Mesenchymal stem cell (in vitro differentiated cells and primary cell): ENCODE results near the gene GCNT3.
A peak's percentile ranks its signal among the peaks of the same experiment; 100 is the strongest.
"Not testable (repeated sequence)": the region's sequence is repeated elsewhere in the genome, so short reads cannot be mapped to it uniquely, and the experiment has no call there.

ENCODE experiments used
- DNase-seq: peaks from one replicate; pipeline ENCODE4 v3.0.0-alpha.2; 2013
- H2AFZ ChIP-seq: one replicate; pipeline ENCODE4 v1.6.1; 2013; ENCODE audit warnings: low read depth, mild to moderate bottlenecking, control low read depth, inconsistent platforms, low read length, moderate library complexity
- H2AK5ac ChIP-seq: 2 replicates; pipeline ENCODE4 v1.6.1; 2013; ENCODE audit warnings: low read length, moderate library complexity, mild to moderate bottlenecking, inconsistent platforms; ENCODE audit not compliant: severe bottlenecking
- H2BK120ac ChIP-seq: one replicate; pipeline ENCODE4 v1.6.1; 2013; ENCODE audit warnings: low read depth, mild to moderate bottlenecking, inconsistent platforms, low read length, moderate library complexity
- H2BK12ac ChIP-seq, 2 experiments: one replicate each; pipeline ENCODE4 v1.6.1; 2013; ENCODE audit warnings: inconsistent platforms in 2 of 2, low read length in 2 of 2, mild to moderate bottlenecking in 2 of 2, moderate library complexity in 2 of 2, control low read depth in 1 of 2
- H2BK15ac ChIP-seq: one replicate; pipeline ENCODE4 v1.6.1; 2013; ENCODE audit warnings: mild to moderate bottlenecking, low read depth, inconsistent platforms; ENCODE audit not compliant: poor library complexity, severe bottlenecking
- H2BK5ac ChIP-seq: 2 replicates; pipeline ENCODE4 v1.6.1; 2013; ENCODE audit warnings: low read depth, mild to moderate bottlenecking, low read length, control low read depth, inconsistent platforms; ENCODE audit not compliant: poor library complexity, severe bottlenecking
- H3K14ac ChIP-seq, 2 experiments: one replicate each; pipeline ENCODE4 v1.6.1; 2013; ENCODE audit warnings: inconsistent platforms in 2 of 2, low read length in 2 of 2, control low read depth in 1 of 2, mild to moderate bottlenecking in 1 of 2, moderate library complexity in 1 of 2
- H3K18ac ChIP-seq, 2 experiments: one replicate each; pipeline ENCODE4 v1.6.1; 2013; ENCODE audit warnings: inconsistent platforms in 2 of 2, low read length in 2 of 2, control low read depth in 1 of 2, low read depth in 1 of 2, mild to moderate bottlenecking in 1 of 2
- H3K23ac ChIP-seq, 2 experiments: one replicate each; pipeline ENCODE4 v1.6.1; 2013; ENCODE audit warnings: inconsistent platforms in 2 of 2, low read length in 2 of 2, mild to moderate bottlenecking in 2 of 2, moderate library complexity in 2 of 2, control low read depth in 1 of 2
- H3K27ac ChIP-seq: 2 replicates; pipeline ENCODE4 v1.5.1; 2013; ENCODE audit warnings: mild to moderate bottlenecking, moderate library complexity, low read length, control low read depth, inconsistent platforms; ENCODE audit not compliant: poor library complexity, severe bottlenecking
- H3K27me3 ChIP-seq, 2 experiments: 2 replicates each; pipeline versions ENCODE4 v1.6.1 to v1.7.0; 2013; ENCODE audit warnings: low read length in 2 of 2, mild to moderate bottlenecking in 2 of 2, moderate library complexity in 2 of 2, control low read depth in 1 of 2, inconsistent platforms in 1 of 2; ENCODE audit not compliant: control insufficient read depth in 1 of 2, insufficient read depth in 1 of 2
- H3K36me3 ChIP-seq, 2 experiments: 2 replicates each; pipeline versions ENCODE4 v1.6.1 to v1.7.0; 2013; ENCODE audit warnings: low read length in 2 of 2, control low read depth in 1 of 2, inconsistent platforms in 1 of 2, low read depth in 1 of 2, mild to moderate bottlenecking in 1 of 2; ENCODE audit not compliant: insufficient read depth in 2 of 2, control insufficient read depth in 1 of 2
- H3K4ac ChIP-seq, 2 experiments: one replicate each; pipeline ENCODE4 v1.6.1; 2013; ENCODE audit warnings: inconsistent platforms in 2 of 2, low read length in 2 of 2, mild to moderate bottlenecking in 2 of 2, moderate library complexity in 2 of 2, control low read depth in 1 of 2, low read depth in 1 of 2
- H3K4me1 ChIP-seq: 2 replicates; pipeline ENCODE4 v1.6.1; 2013; ENCODE audit warnings: low read depth, low read length, control low read depth; ENCODE audit not compliant: control insufficient read depth, insufficient read depth
- H3K4me2 ChIP-seq: 2 replicates; pipeline ENCODE4 v1.6.1; 2013; ENCODE audit warnings: low read length, mild to moderate bottlenecking, inconsistent platforms; ENCODE audit not compliant: poor library complexity, severe bottlenecking
- H3K4me3 ChIP-seq, 2 experiments: 2 replicates each; pipeline versions ENCODE4 v1.5.1 to v1.7.0; 2013; ENCODE audit warnings: low read length in 2 of 2, mild to moderate bottlenecking in 2 of 2, control low read depth in 1 of 2, low read depth in 1 of 2; ENCODE audit not compliant: insufficient read depth in 1 of 2
- H3K79me1 ChIP-seq: replicated peaks from 2 replicates; pipeline ENCODE4 v1.6.1; 2013; ENCODE audit warnings: mild to moderate bottlenecking, control low read depth, low read length, inconsistent platforms; ENCODE audit not compliant: poor library complexity, severe bottlenecking
- H3K9ac ChIP-seq: 2 replicates; pipeline ENCODE4 v1.7.0; 2013; ENCODE audit warnings: mild to moderate bottlenecking, low read length, moderate library complexity
- H3K9me3 ChIP-seq: 2 replicates; pipeline ENCODE4 v1.7.0; 2013; ENCODE audit warnings: mild to moderate bottlenecking, low read length; ENCODE audit not compliant: control insufficient read depth
- H4K8ac ChIP-seq: one replicate; pipeline ENCODE4 v1.6.1; 2013; ENCODE audit warnings: inconsistent platforms, mild to moderate bottlenecking, low read length, moderate library complexity
- H4K91ac ChIP-seq: one replicate; pipeline ENCODE4 v1.6.1; 2013; ENCODE audit warnings: mild to moderate bottlenecking, low read length, inconsistent platforms
- WGBS: methylation state at CpG from one replicate; pipeline ENCODE4 v1.1.7; 2013; ENCODE audit warnings: mixed read lengths; 5-methylcytosine and 5-hydroxymethylcytosine counted together

Gene GCNT3

GRCh38 chr15:59632714-59633113 is 21.1 kb downstream of the GCNT3 start:
- Histone ChIP-seq H4K91ac (no peak overlapping the region), H3K4ac (no peak overlapping the region), H3K4me3 (no peak overlapping the region), H3K18ac (no peak overlapping the region), H3K4me1 (no peaks in the 10 kb centered on the region), H3K9ac (no peak overlapping the region), H3K36me3 (peaks cover 0 to 16% of the 10 kb centered on the region in 2 experiments), H2AFZ (no peak overlapping the region), H2BK12ac (no peak overlapping the region), H3K79me1 (no peaks in the 10 kb centered on the region), H2BK5ac (no peak overlapping the region), H2BK15ac (no peak overlapping the region), H3K27me3 (no peaks in the 10 kb centered on the region), H3K23ac (no peak overlapping the region), H3K4me2 (no peak overlapping the region), H3K27ac (no peak overlapping the region), H3K14ac (no peak overlapping the region), H2AK5ac (no peak overlapping the region), H4K8ac (no peak overlapping the region), H3K9me3 (no peaks in the 10 kb centered on the region), H2BK120ac (no peak overlapping the region)
- WGBS, result 31% methylated on average over 4 of the region's 4 CpGs
- DNase-seq, result peak; percentile 18

DNA sequence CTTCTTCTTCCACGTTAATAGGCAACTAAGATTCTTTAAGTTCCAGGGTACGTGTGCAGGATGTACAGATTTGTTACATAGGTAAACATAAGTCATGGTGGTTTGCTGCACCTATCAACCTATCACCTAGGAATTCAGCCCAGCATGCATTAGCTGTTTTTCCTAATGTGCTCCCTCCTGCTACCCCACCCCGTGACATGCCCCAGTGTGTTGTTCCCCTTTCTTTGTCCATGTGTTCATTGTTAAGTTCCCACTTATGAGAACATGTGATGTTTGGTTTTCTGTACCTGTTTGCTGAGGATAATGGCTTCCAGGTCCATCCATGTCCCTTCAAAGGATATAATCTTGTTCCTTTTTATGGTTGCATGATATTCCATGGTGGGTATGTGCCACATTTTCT is 24.6 kb downstream of the GCNT3 start:
- no peak overlapping the region for H3K23ac ChIP-seq
- 90% methylated on average over 2 of the region's 3 CpGs for WGBS
- H3K4me1 ChIP-seq, result no peaks in the 10 kb centered on the region
- H2AFZ ChIP-seq, result no peak overlapping the region
- no peaks in the 10 kb centered on the region for H3K9me3 ChIP-seq
- H4K91ac ChIP-seq, result no peak overlapping the region
- H3K14ac ChIP-seq, result no peak overlapping the region
- H3K9ac ChIP-seq, result no peak overlapping the region
- H4K8ac ChIP-seq, result no peak overlapping the region
- H3K4me2 ChIP-seq, result no peak overlapping the region
- H3K27ac ChIP-seq, result no peak overlapping the region
- no peak overlapping the region for H2BK12ac ChIP-seq
- no peak overlapping the region for H3K4me3 ChIP-seq
- no peak overlapping the region for H2AK5ac ChIP-seq
- peaks cover 3% of the 10 kb centered on the region for H3K79me1 ChIP-seq
- H3K36me3 ChIP-seq, result peaks cover 4 to 46% of the 10 kb centered on the region in 2 experiments
- no peak overlapping the region for H3K4ac ChIP-seq
- H3K27me3 ChIP-seq, result no peaks in the 10 kb centered on the region
- DNase-seq, result no peak
- H2BK5ac ChIP-seq, result no peak overlapping the region
- H2BK120ac ChIP-seq, result no peak overlapping the region
- no peak overlapping the region for H3K18ac ChIP-seq
- no peak overlapping the region for H2BK15ac ChIP-seq

GRCh38 chr15:59637507-59637906 is 25.9 kb downstream of the GCNT3 start:
- H2BK5ac ChIP-seq, H2BK15ac ChIP-seq, H3K9me3 ChIP-seq, H3K23ac ChIP-seq, H3K4me1 ChIP-seq, H3K18ac ChIP-seq, H2AK5ac ChIP-seq, H3K14ac ChIP-seq, H3K27ac ChIP-seq, H3K9ac ChIP-seq, H2AFZ ChIP-seq, H3K4me3 ChIP-seq, H2BK12ac ChIP-seq, H3K27me3 ChIP-seq, H2BK120ac ChIP-seq, H3K79me1 ChIP-seq, H4K91ac ChIP-seq, DNase-seq, H3K4me2 ChIP-seq, H4K8ac ChIP-seq, H3K4ac ChIP-seq: not testable (repeated sequence)
- WGBS, result no CpG with 5 or more reads among the region's 2 CpGs
- H3K36me3 ChIP-seq, result peaks cover 4 to 56% of the 10 kb centered on the region in 2 experiments

DNA sequence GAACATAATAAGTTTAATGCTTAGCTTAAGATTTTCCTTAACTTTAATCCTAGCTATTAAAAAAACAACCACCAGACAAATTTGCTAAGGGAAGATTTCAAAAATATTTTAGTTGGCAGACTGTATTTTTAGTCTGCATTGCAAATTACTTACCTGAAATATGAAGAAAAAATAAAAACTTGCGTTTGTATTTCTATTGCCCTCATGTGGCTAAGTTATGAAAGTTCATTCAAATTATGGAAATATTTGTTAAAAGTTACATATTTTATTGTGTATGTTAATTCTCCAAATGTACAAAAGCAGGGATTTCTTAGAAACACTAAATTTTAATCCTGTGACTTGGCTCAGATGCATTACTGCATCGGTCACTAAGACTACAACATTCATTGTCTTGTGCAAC is 30.8 kb downstream of the GCNT3 start:
- Histone ChIP-seq H3K14ac (no peak overlapping the region), H3K4me1 (no peaks in the 10 kb centered on the region), H3K9ac (no peak overlapping the region), H3K79me1 (peaks cover 11% of the 10 kb centered on the region), H2BK12ac (no peak overlapping the region), H2BK5ac (no peak overlapping the region), H3K23ac (no peak overlapping the region), H4K8ac (no peak overlapping the region), H3K4me2 (no peak overlapping the region), H3K4ac (no peak overlapping the region), H4K91ac (no peak overlapping the region), H2BK120ac (no peak overlapping the region), H3K36me3 (peaks cover 21 to 75% of the 10 kb centered on the region in 2 experiments), H2AK5ac (no peak overlapping the region), H2AFZ (no peak overlapping the region), H3K27ac (no peak overlapping the region), H3K18ac (no peak overlapping the region), H2BK15ac (no peak overlapping the region), H3K27me3 (no peaks in the 10 kb centered on the region), H3K9me3 (no peaks in the 10 kb centered on the region), H3K4me3 (no peak overlapping the region)
- no peak for DNase-seq
- no CpG with 5 or more reads among the region's 2 CpGs for WGBS
